GM19043 (cell line): ENCODE measurements around the gene UBE2B.
"Not testable (repeated sequence)": the region's sequence is repeated elsewhere in the genome, so short reads cannot be mapped to it uniquely, and the experiment has no call there.

Experiments
- ATAC-seq: cut with Tn5 transposase; IDR thresholded peaks from one replicate; pipeline ENCODE4 v1.9.1; 2021; ENCODE audit warnings: low read depth; ENCODE audit not compliant: unreplicated experiment

UBE2B gene

GRCh38 chr5:134370871-134371833 lies at the start of gene UBE2B:
TSS of gene UBE2B (plus strand) at chr5:134371569. CDS start at chr5:134371596, 27 bp downstream.
- ATAC-seq = peak; percentile 69

- ATAC-seq = no peak
These were observed 44.0 kb upstream of the UBE2B start for GRCh38 chr5:134327327-134327726.

GRCh38 chr5:134328619-134329018 lies 42.8 kb upstream of the UBE2B start:
- no peak for ATAC-seq

GRCh38 chr5:134336833-134337232 lies 34.5 kb upstream of the UBE2B start:
- ATAC-seq = not testable (repeated sequence)

- ATAC-seq = not testable (repeated sequence)
These were observed 27.9 kb upstream of the UBE2B start for GRCh38 chr5:134343500-134343899.

- ATAC-seq = not testable (repeated sequence)
These were observed 25.9 kb upstream of the UBE2B start for GRCh38 chr5:134345476-134345875.

- no peak for ATAC-seq
These were observed 25.4 kb upstream of the UBE2B start for GRCh38 chr5:134345996-134346395.

GRCh38 chr5:134349463-134349862 lies 21.9 kb upstream of the UBE2B start:
- ATAC-seq = no peak

- ATAC-seq = no peak
These were observed 15.7 kb upstream of the UBE2B start for GRCh38 chr5:134355681-134356080.

GRCh38 chr5:134365604-134366003 lies 5.8 kb upstream of the UBE2B start:
- ATAC-seq = no peak

- ATAC-seq = peak; percentile 5
These were observed 978 bp upstream of the UBE2B start for GRCh38 chr5:134370311-134370870.

GRCh38 chr5:134371834-134372340 lies 518 bp downstream of the UBE2B start:
- no peak for ATAC-seq

- ATAC-seq = not testable (repeated sequence)
These were observed 2.3 kb downstream of the UBE2B start for GRCh38 chr5:134373633-134374032.

- ATAC-seq = no peak
These were observed 2.9 kb downstream of the UBE2B start for GRCh38 chr5:134374232-134374631.

- no peak for ATAC-seq
These were observed 9.0 kb downstream of the UBE2B start for GRCh38 chr5:134380346-134380745.

GRCh38 chr5:134382204-134382603 lies 10.8 kb downstream of the UBE2B start:
- not testable (repeated sequence) for ATAC-seq

GRCh38 chr5:134383980-134384697 lies 12.8 kb downstream of the UBE2B start:
- ATAC-seq = no peak

GRCh38 chr5:134387443-134387842 lies 16.1 kb downstream of the UBE2B start:
- ATAC-seq = no peak

GRCh38 chr5:134392301-134392700 lies 20.9 kb downstream of the UBE2B start:
- no peak for ATAC-seq

GRCh38 chr5:134394932-134395331 lies 23.6 kb downstream of the UBE2B start:
- ATAC-seq = no peak

GRCh38 chr5:134396274-134396673 lies 24.9 kb downstream of the UBE2B start:
- no peak for ATAC-seq
